NCI-H748 (cell line): Measurements from ENCODE around the gene SAMD1.

Experiments
- DNase-seq: peaks from one replicate; lab custom pipeline; 2025; ENCODE audit not compliant: unreplicated experiment; lab: John Stamatoyannopoulos, UW

The SAMD1 gene

GRCh38 chr19:14089662-14090508 lies 666 bp downstream of the SAMD1 start:
- peak; percentile 61 for DNase-seq

- DNase-seq, result peak; percentile 15
These were observed 1.2 kb downstream of the SAMD1 start for GRCh38 chr19:14089412-14089661.

- DNase-seq, result no peak
These were observed 1.7 kb downstream of the SAMD1 start for GRCh38 chr19:14088634-14089411.

GRCh38 chr19:14086098-14086497 lies 4.5 kb downstream of the SAMD1 start:
- DNase-seq, result no peak

- DNase-seq, result no peak
These were observed 5.1 kb downstream of the SAMD1 start, which contains the start of gene C19orf67 for GRCh38 chr19:14085309-14085995. Gene C19orf67 (minus strand): TSS chr19:14085783. CDS start chr19:14085627, 156 bp downstream.

- DNase-seq, result no peak
These were observed 7.9 kb downstream of the SAMD1 start for GRCh38 chr19:14082675-14082960.

GRCh38 chr19:14081797-14082674 lies 8.5 kb downstream of the SAMD1 start:
- DNase-seq, result no peak

GRCh38 chr19:14080887-14081796 lies 9.4 kb downstream of the SAMD1 start:
- DNase-seq, result peak; percentile 98

GRCh38 chr19:14078411-14078810 lies 12.1 kb downstream of the SAMD1 start:
- no peak for DNase-seq

- peak; percentile 64 for DNase-seq
These were observed 16.4 kb downstream of the SAMD1 start for GRCh38 chr19:14073925-14074838.

- DNase-seq, result peak; percentile 79
These were observed 17.2 kb downstream of the SAMD1 start for GRCh38 chr19:14073261-14073924.

GRCh38 chr19:14072535-14073260 lies 17.9 kb downstream of the SAMD1 start, which contains the start of gene MISP3:
Gene MISP3 (plus strand): TSS chr19:14072786. CDS start chr19:14073310, 524 bp downstream.
- peak; percentile 79 for DNase-seq

GRCh38 chr19:14070268-14071050 lies 20.1 kb downstream of the SAMD1 start:
- DNase-seq, result no peak

GRCh38 chr19:14066134-14066533 lies 24.4 kb downstream of the SAMD1 start:
- DNase-seq, result no peak

GRCh38 chr19:14063105-14063504 lies 27.4 kb downstream of the SAMD1 start:
- DNase-seq, result no peak

- DNase-seq, result no peak
These were observed 28.0 kb downstream of the SAMD1 start for GRCh38 chr19:14062558-14062855.
